Left lung (tissue), 10 donors: ENCODE measurements around the gene HOXD1. TPM values are rescaled to one million over a fixed set of nuclear protein-coding genes. Genes with fewer than 3 reads are reported as not detected.

Source experiments
- ATAC-seq: fragments of 200-7000 bp; cut with Tn5 transposase; one replicate; pipeline ENCODE4 v1.9.1; 2020; ENCODE audit warnings: moderate library complexity
- DNase-seq, 4 donors: peaks; one replicate each; pipeline ENCODE4 v3.0.0-alpha.2; 2013 to 2020
- H3K27ac ChIP-seq, 2 donors: fragments of 200-600 bp; sonication (generic) in 1 of 2; one replicate each; pipeline versions ENCODE4 v1.5.0 to v1.8.0; 2020 to 2021
- H3K27me3 ChIP-seq, 2 donors: fragments of 200-600 bp; sonication (generic) in 1 of 2; one replicate each; pipeline versions ENCODE4 v1.5.0 to v1.8.0; 2020 to 2021
- H3K36me3 ChIP-seq, 2 donors: fragments of 200-600 bp; sonication (generic) in 1 of 2; one replicate each; pipeline versions ENCODE4 v1.5.0 to v1.8.0; 2020 to 2021
- H3K4me1 ChIP-seq, 2 donors: fragments of 200-600 bp; one replicate each; pipeline ENCODE4 v1.8.0; 2021
- H3K4me3 ChIP-seq, 2 donors: fragments of 200-600 bp; sonication (generic) in 1 of 2; one replicate each; pipeline versions ENCODE4 v1.5.0 to v1.8.0; 2020 to 2021; ENCODE audit warnings: mild to moderate bottlenecking in 1 of 2
- H3K9me3 ChIP-seq, 2 donors: fragments of 200-600 bp; sonication (generic) in 1 of 2; one replicate each; pipeline versions ENCODE4 v1.5.0 to v1.8.0; 2020 to 2021
- CTCF ChIP-seq, 2 donors: fragments of 200-600 bp; sonication (generic) in 1 of 2; IDR thresholded peaks; one replicate each; pipeline versions ENCODE4 v1.5.0 to v1.8.0; 2021; ENCODE audit warnings: antibody characterized with exemption in 2 of 2
- intact Hi-C, 2 donors: fragments of 100-400 bp; cut with DNase I; formaldehyde crosslinking; loops; one replicate each; pipeline versions ENCODE4 v1.11.2 to v1.14.2; 2022
- polyA plus RNA-seq, 6 donors: library from polyadenylated mRNA; unstranded; fragments of 120-200 nt; gene quantifications; one replicate each; pipeline ENCODE4 v1.2.1, GENCODE V29; 2013; ENCODE audit not compliant: insufficient read length in 6 of 6
- total RNA-seq, 2 donors: library from RNA; stranded (reverse); fragmentation: NEBNext Ultra II Directional; extraction: Animal tissue kit (Norgen Biotek cat#: 25700); gene quantifications; one replicate each; pipeline ENCODE4 v1.2.1, GENCODE V29; 2021
- donor health status: DM: no; HTN: yes; CAD: no.
- donor health status: DM: no; HTN: no; CAD: no.

Gene HOXD1
- total and polyA plus RNA-seq, 8 donors = 0.35 to 5.9 (median 1.9) TPM

- H3K4me1 ChIP-seq = peaks cover 0 to 14% of the 10 kb centered on the region in 2 donors
- no peaks in the 10 kb centered on the region for H3K9me3 ChIP-seq
- H3K27ac ChIP-seq = no peak overlapping the region
- DNase-seq (no peak), ATAC-seq (no peak)
- H3K27me3 ChIP-seq = peaks cover 93 to 100% of the 10 kb centered on the region in 2 donors
- TF ChIP-seq CTCF (IDR thresholded peaks at IDR 0.05) = no peak
- H3K36me3 ChIP-seq = no peaks in the 10 kb centered on the region
- intact Hi-C loops = no loop called here
- H3K4me3 ChIP-seq = no peak overlapping the region
These were observed 24.8 kb upstream of the HOXD1 start for GRCh38 chr2:176163672-176164056.

- no peak for ATAC-seq
- H3K27me3 ChIP-seq = peaks cover 88 to 100% of the 10 kb centered on the region in 2 donors
These were observed 24.3 kb upstream of the HOXD1 start for GRCh38 chr2:176164201-176164600.

GRCh38 chr2:176164611-176165369 lies 23.7 kb upstream of the HOXD1 start:
- no peaks in the 10 kb centered on the region for H3K36me3 ChIP-seq
- DNase-seq (no peak), ATAC-seq (no peak)
- H3K4me1 ChIP-seq = peaks cover 0 to 10% of the 10 kb centered on the region in 2 donors
- no peak overlapping the region for H3K4me3 ChIP-seq
- intact Hi-C loops = no loop called here
- TF ChIP-seq CTCF (IDR thresholded peaks at IDR 0.05) = no peak
- no peaks in the 10 kb centered on the region for H3K9me3 ChIP-seq
- H3K27me3 ChIP-seq = peaks cover 82 to 100% of the 10 kb centered on the region in 2 donors
- H3K27ac ChIP-seq = no peak overlapping the region

More at GRCh38 chr2:176164201-176164600, 24.3 kb upstream of the HOXD1 start:
- H3K9me3 ChIP-seq = no peaks in the 10 kb centered on the region
- H3K4me1 ChIP-seq = peaks cover 0 to 14% of the 10 kb centered on the region in 2 donors
- intact Hi-C loops = no loop called here
- DNase-seq = no peak
- no peak overlapping the region for H3K4me3 ChIP-seq
- no peaks in the 10 kb centered on the region for H3K36me3 ChIP-seq
- no peak for TF ChIP-seq CTCF (IDR thresholded peaks at IDR 0.05)
- H3K27ac ChIP-seq = no peak overlapping the region

- ATAC-seq (no peak), DNase-seq (no peak)
- peaks cover 79 to 100% of the 10 kb centered on the region in 2 donors for H3K27me3 ChIP-seq
- H3K4me1 ChIP-seq = peaks cover 0 to 4% of the 10 kb centered on the region in 2 donors
- intact Hi-C loops = no loop called here
- no peak overlapping the region for H3K4me3 ChIP-seq
- H3K36me3 ChIP-seq = no peaks in the 10 kb centered on the region
- no peaks in the 10 kb centered on the region for H3K9me3 ChIP-seq
- no peak overlapping the region for H3K27ac ChIP-seq
- TF ChIP-seq CTCF (IDR thresholded peaks at IDR 0.05) = no peak
These were observed 23.0 kb upstream of the HOXD1 start for GRCh38 chr2:176165370-176166050.

GRCh38 chr2:176166272-176166671 lies 22.2 kb upstream of the HOXD1 start:
- intact Hi-C loops = no loop called here
- H3K27ac ChIP-seq = no peak overlapping the region
- no peak for ATAC-seq

More at GRCh38 chr2:176166272-176166671, 22.2 kb upstream of the HOXD1 start:
- Histone ChIP-seq H3K27me3 (peaks cover 79 to 100% of the 10 kb centered on the region in 2 donors), H3K4me1 (no peaks in the 10 kb centered on the region), H3K36me3 (no peaks in the 10 kb centered on the region), H3K4me3 (no peak overlapping the region), H3K9me3 (no peaks in the 10 kb centered on the region)
- no peak for DNase-seq
- no peak for TF ChIP-seq CTCF (IDR thresholded peaks at IDR 0.05)
